Right atrium auricular region (tissue), 2 donors: ENCODE results near the gene LSS. TPM values are rescaled to one million over a fixed set of nuclear protein-coding genes. Genes with fewer than 3 reads are reported as not detected.
"Not testable (repeated sequence)": the region's sequence is repeated elsewhere in the genome, so short reads cannot be mapped to it uniquely, and the experiment has no call there.

Experiments used
- DNase-seq: peaks from one replicate; pipeline ENCODE4 v3.0.0-alpha.2; 2019; ENCODE audit warnings: low spot score
- H3K27ac ChIP-seq, 2 donors: fragments of 200-600 bp; sonication (generic); 1 replicate in 1 of 2; 2 replicates in 1 of 2; pipeline ENCODE4 v1.5.1; 2016 to 2019
- H3K27me3 ChIP-seq, 2 donors: fragments of 200-600 bp; sonication (generic); one replicate each; pipeline versions ENCODE4 v1.5.1 to v1.6.0; 2017 to 2019
- H3K36me3 ChIP-seq: fragments of 200-600 bp; sonication (generic); one replicate; pipeline ENCODE4 v1.5.1; 2016
- H3K4me1 ChIP-seq, 2 donors: fragments of 200-600 bp; sonication (generic); one replicate each; pipeline versions ENCODE4 v1.5.1 to v1.6.0; 2017 to 2019
- H3K4me3 ChIP-seq, 2 donors: fragments of 200-600 bp; sonication (generic); 1 replicate in 1 of 2; 2 replicates in 1 of 2; pipeline ENCODE4 v1.5.1; 2017 to 2019; ENCODE audit warnings: mild to moderate bottlenecking in 1 of 2, moderate library complexity in 1 of 2
- H3K9me3 ChIP-seq, 2 donors: fragments of 200-600 bp; sonication (generic); one replicate each; pipeline ENCODE4 v1.5.1; 2019
- CTCF ChIP-seq, 2 donors: fragments of 200-600 bp; sonication (generic); IDR thresholded peaks; one replicate each; pipeline ENCODE4 v1.5.1; 2019; ENCODE audit warnings: antibody characterized with exemption in 2 of 2
- total RNA-seq, 2 donors: library from RNA; depleted of rRNA; stranded (reverse); fragments of >200 nt; gene quantifications; one replicate each; pipeline ENCODE4 v1.1.0, GENCODE V29; 2016

Gene LSS
- total RNA-seq, 2 donors from 2014 or later: 31.4 to 36.6 TPM

- Histone ChIP-seq H3K36me3 (no peaks in the 10 kb centered on the region), H3K27ac (no peak overlapping the region), H3K9me3 (no peaks in the 10 kb centered on the region), H3K4me3 (no peak overlapping the region), H3K4me1 (peaks cover 0 to 6% of the 10 kb centered on the region in 2 donors), H3K27me3 (no peaks in the 10 kb centered on the region)
- no peak for TF ChIP-seq CTCF (IDR thresholded peaks at IDR 0.05)
- DNase-seq: no peak
Observed at GRCh38 chr21:46142582-46143473, 85.7 kb downstream of the LSS start.

- no peak for TF ChIP-seq CTCF (IDR thresholded peaks at IDR 0.05)
- no peak for DNase-seq
- no peaks in the 10 kb centered on the region for H3K9me3 ChIP-seq
- no peaks in the 10 kb centered on the region for H3K36me3 ChIP-seq
- no peaks in the 10 kb centered on the region for H3K27me3 ChIP-seq
- H3K4me3 ChIP-seq: no peak overlapping the region
- peaks cover 0 to 6% of the 10 kb centered on the region in 2 donors for H3K4me1 ChIP-seq
- H3K27ac ChIP-seq: no peak overlapping the region
Observed at GRCh38 chr21:46141767-46142581, 86.6 kb downstream of the LSS start.

- not testable (repeated sequence) for H3K36me3 ChIP-seq, DNase-seq, H3K4me3 ChIP-seq, H3K4me1 ChIP-seq, H3K27ac ChIP-seq, H3K27me3 ChIP-seq, H3K9me3 ChIP-seq
Observed at GRCh38 chr21:46140352-46141003, 88.1 kb downstream of the LSS start.

- no peak for TF ChIP-seq CTCF (IDR thresholded peaks at IDR 0.05)
- no peaks in the 10 kb centered on the region for H3K9me3 ChIP-seq
- no peaks in the 10 kb centered on the region for H3K27me3 ChIP-seq
- no peak overlapping the region for H3K4me3 ChIP-seq
- H3K27ac ChIP-seq: no peak overlapping the region
- H3K36me3 ChIP-seq: no peaks in the 10 kb centered on the region
- peaks cover 0 to 6% of the 10 kb centered on the region in 2 donors for H3K4me1 ChIP-seq
- DNase-seq: no peak
Observed at GRCh38 chr21:46139686-46140085, 88.9 kb downstream of the LSS start.

GRCh38 chr21:46138383-46138970 lies 90.1 kb downstream of the LSS start:
- DNase-seq: no peak
- TF ChIP-seq CTCF (IDR thresholded peaks at IDR 0.05): no peak
- no peaks in the 10 kb centered on the region for H3K36me3 ChIP-seq
- no peaks in the 10 kb centered on the region for H3K4me1 ChIP-seq
- H3K27me3 ChIP-seq: no peaks in the 10 kb centered on the region
- no peak overlapping the region for H3K27ac ChIP-seq
- no peaks in the 10 kb centered on the region for H3K9me3 ChIP-seq
- H3K4me3 ChIP-seq: no peak overlapping the region

Other genes starting within 250 kb of the LSS start
- 100 to 1,000 TPM; 201 to 278 TPM for gene COL6A1, start 247.0 kb downstream of the LSS start, total RNA-seq
- 100 to 1,000 TPM; 249 to 252 TPM for gene COL6A2, start 130.7 kb downstream of the LSS start, total RNA-seq
- under 1 TPM in 1 of 2 donors, not detected in 1; 0.24 TPM for gene FTCD, start 73.2 kb downstream of the LSS start, total RNA-seq
- gene SPATC1L, start 44.3 kb downstream of the LSS start, total RNA-seq: 10 to 100 TPM in 1 of 2 donors, 1 to 10 TPM in 1; 8.7 to 12.5 TPM
- 10 to 100 TPM; 35.7 to 45.4 TPM for gene MCM3AP, start 56.8 kb upstream of the LSS start, total RNA-seq
- 10 to 100 TPM; 11.0 to 22.1 TPM for gene YBEY, start 57.6 kb upstream of the LSS start, total RNA-seq
- under 1 TPM; 0.31 to 0.74 TPM for gene C21orf58, start 95.1 kb upstream of the LSS start, total RNA-seq
- gene PCNT, start 95.4 kb upstream of the LSS start, total RNA-seq: 10 to 100 TPM; 31.7 to 40.3 TPM
- gene DIP2A, start 230.1 kb upstream of the LSS start, total RNA-seq: 10 to 100 TPM; 18.1 to 25.9 TPM